ENCODE results near the gene GUCY2C. TPM values are rescaled to one million over a fixed set of nuclear protein-coding genes. Genes with fewer than 3 reads are reported as not detected.
A peak's percentile ranks its signal among the peaks of the same experiment; 100 is the strongest.
"Not testable (repeated sequence)": the region's sequence is repeated elsewhere in the genome, so short reads cannot be mapped to it uniquely, and the experiment has no call there.

Gene GUCY2C
- total RNA-seq, 3 donors from 2014 or later: 33.2 to 94.8 (median 73.8) TPM

DNA sequence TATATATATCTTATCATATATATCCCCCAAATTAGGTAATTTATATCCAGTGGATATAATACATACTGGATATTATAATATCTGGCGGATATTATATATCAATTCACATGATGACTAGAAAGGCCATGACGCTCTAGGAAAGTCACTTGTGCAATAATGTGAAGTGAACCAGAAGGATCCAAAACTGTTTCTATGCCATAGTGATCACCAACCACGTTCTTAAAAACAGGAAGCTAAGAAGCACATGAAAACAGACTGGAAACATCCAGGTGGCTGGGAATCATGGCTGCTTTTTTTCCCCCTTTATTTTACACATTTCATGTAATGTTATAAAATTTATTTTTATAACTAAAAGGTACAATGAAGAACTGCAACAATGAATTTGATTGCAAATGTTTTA, 1.4 kb downstream of the GUCY2C start:
- TF ChIP-seq, protein P1, sequence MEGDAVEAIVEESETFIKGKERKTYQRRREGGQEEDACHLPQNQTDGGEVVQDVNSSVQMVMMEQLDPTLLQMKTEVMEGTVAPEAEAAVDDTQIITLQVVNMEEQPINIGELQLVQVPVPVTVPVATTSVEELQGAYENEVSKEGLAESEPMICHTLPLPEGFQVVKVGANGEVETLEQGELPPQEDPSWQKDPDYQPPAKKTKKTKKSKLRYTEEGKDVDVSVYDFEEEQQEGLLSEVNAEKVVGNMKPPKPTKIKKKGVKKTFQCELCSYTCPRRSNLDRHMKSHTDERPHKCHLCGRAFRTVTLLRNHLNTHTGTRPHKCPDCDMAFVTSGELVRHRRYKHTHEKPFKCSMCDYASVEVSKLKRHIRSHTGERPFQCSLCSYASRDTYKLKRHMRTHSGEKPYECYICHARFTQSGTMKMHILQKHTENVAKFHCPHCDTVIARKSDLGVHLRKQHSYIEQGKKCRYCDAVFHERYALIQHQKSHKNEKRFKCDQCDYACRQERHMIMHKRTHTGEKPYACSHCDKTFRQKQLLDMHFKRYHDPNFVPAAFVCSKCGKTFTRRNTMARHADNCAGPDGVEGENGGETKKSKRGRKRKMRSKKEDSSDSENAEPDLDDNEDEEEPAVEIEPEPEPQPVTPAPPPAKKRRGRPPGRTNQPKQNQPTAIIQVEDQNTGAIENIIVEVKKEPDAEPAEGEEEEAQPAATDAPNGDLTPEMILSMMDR (IDR thresholded peaks at IDR 0.05): no peak

DNA sequence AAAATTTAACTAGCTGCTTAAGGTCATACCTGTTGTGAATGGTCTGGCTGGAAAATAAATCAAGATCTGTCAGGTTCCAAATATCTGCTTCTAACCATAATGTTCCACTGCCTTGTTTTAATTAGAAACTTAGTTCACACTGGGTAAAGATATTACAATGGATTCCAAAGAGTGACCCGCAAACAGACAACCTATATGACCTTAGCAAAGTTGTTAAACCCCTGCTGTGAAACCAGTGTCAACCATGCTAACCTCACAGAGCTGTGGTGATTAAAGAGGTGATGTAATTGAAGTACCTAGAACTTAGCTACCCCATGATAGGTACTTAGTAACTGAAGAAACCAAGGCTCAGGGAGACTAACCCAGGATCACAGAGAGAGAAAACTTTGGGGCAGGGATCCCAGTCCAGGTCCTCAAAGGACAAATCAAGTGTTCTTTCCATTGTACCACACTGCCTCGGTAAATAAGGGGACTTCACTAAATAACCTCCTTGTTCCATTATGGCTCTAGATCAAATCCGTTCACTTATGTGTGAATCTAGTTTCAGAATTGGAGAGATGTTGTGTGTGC, 2.2 kb downstream of the GUCY2C start:
- no peak for DNase-seq
- Histone ChIP-seq H3K9me3 (no peaks in the 10 kb centered on the region), H3K36me3 (ENCODE audit: low read depth) (no peaks in the 10 kb centered on the region), H3K4me1 (ENCODE audit: low read depth) (peaks cover 4% of the 10 kb centered on the region), H3K4me3 (no peak overlapping the region)
- TF ChIP-seq, protein P1 (IDR thresholded peaks at IDR 0.05): no peak
- ATAC-seq: no peak
- intact Hi-C loops (cut with DNase I, micrococcal nuclease): no loop called here

More for the DNA sequence above, 1.4 kb downstream of the GUCY2C start:
- peaks cover 4% of the 10 kb centered on the region for H3K4me1 ChIP-seq (ENCODE audit: low read depth)
- DNase-seq: no peak
- intact Hi-C loops (cut with DNase I, micrococcal nuclease): no loop called here
- no peaks in the 10 kb centered on the region for H3K9me3 ChIP-seq
- H3K4me3 ChIP-seq: no peak overlapping the region
- no peak for ATAC-seq
- no peaks in the 10 kb centered on the region for H3K36me3 ChIP-seq (ENCODE audit: low read depth)

DNA sequence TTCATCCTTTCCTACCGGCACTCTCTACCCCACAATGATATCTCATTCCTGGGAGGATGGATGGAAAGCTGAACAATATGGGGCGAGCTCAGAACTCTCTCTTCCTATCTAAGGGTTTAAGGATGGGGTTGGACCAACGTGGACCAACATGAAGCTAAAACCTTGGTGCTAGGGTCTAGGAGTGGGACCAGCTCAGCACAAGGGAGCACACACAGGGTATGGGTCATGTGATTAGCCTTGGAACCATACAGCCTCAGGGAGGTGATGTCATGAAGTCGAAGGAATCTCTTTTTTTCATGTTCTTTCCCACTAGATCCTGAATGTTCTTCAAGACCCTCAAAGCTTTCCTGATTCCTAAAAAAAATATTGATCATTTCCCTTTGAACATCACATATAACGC, 3.3 kb downstream of the GUCY2C start:
- DNase-seq: no peak
- H3K4me1 ChIP-seq (ENCODE audit: low read depth): peaks cover 4% of the 10 kb centered on the region
- H3K36me3 ChIP-seq (ENCODE audit: low read depth): no peaks in the 10 kb centered on the region
- H3K9me3 ChIP-seq: no peaks in the 10 kb centered on the region
- intact Hi-C loops (cut with DNase I, micrococcal nuclease): no loop called here
- no peak overlapping the region for H3K4me3 ChIP-seq
- TF ChIP-seq, protein P1 (IDR thresholded peaks at IDR 0.05): no peak
- ATAC-seq: no peak

DNA sequence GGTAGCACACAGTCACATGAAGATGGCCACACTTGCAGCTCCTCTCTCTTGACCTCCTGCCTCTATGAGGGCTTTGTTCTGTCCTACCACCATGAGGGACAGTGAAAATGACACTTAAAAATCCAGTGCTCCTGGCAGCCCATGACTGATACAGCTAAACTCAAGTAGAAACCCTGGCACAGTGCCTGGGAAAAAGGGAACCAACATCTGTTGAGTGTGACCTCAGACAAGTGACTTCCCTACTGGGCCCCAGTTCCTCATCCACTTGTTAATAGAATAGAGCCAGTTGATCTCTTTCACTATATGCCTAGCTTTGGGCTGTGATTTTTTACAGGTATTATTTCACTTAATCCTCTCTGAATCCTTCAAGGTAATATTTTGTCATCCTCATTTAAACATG, 4.8 kb downstream of the GUCY2C start:
- ATAC-seq: no peak
- Histone ChIP-seq H3K4me3 (no peak overlapping the region), H3K9me3 (no peaks in the 10 kb centered on the region), H3K4me1 (ENCODE audit: low read depth) (no peaks in the 10 kb centered on the region), H3K36me3 (ENCODE audit: low read depth) (no peaks in the 10 kb centered on the region)
- intact Hi-C loops (cut with DNase I, micrococcal nuclease): no loop called here
- DNase-seq: peak in 1 of 3 donors; percentile 70
- TF ChIP-seq, protein P1 (IDR thresholded peaks at IDR 0.05): no peak

DNA sequence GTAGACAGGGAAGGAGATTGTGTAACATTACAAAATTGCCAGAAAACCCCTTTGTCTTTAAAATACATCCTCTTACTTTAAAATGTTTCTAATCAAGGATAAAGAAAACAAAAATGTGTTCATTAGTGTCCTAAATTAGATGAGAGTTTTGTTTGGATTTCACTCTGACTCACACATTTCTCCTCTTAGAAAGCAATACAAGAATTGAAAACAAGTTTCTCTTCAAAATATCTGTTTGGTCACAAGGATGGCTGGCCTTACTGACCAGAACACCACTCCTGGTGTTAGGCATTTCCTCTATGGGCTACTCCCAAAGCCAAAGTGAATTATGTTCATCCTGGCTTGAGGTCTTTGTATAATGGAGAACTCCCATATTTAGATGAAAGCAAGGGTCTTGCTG, 6.4 kb downstream of the GUCY2C start:
- no peak overlapping the region for H3K4me3 ChIP-seq
- DNase-seq: no peak
- no peaks in the 10 kb centered on the region for H3K36me3 ChIP-seq (ENCODE audit: low read depth)
- no peaks in the 10 kb centered on the region for H3K4me1 ChIP-seq (ENCODE audit: low read depth)
- TF ChIP-seq, protein P1 (IDR thresholded peaks at IDR 0.05): no peak
- intact Hi-C loops (cut with DNase I, micrococcal nuclease): no loop called here
- no peaks in the 10 kb centered on the region for H3K9me3 ChIP-seq
- ATAC-seq: no peak

DNA sequence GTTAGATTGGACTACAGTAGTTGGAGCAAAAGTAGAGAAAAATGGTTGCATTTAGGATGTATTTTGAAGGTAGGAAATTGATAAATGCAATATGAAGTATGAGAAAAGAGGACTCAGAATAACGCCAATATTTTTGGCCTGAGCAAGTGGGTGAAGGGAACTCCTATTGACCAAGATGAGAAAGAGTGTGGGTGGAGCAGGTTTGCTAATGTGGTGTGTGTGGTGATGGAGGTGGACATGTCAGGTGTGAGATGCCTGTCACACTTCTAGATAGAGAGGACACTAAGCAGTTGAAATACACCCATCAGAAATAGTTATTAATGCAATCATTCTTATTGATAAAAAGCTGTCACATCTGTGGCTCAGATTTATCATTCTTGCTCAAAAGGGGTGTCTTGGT, 7.3 kb downstream of the GUCY2C start:
- H3K4me1 ChIP-seq (ENCODE audit: low read depth): no peaks in the 10 kb centered on the region
- no peak overlapping the region for H3K4me3 ChIP-seq
- H3K36me3 ChIP-seq (ENCODE audit: low read depth): no peaks in the 10 kb centered on the region
- TF ChIP-seq, protein P1 (IDR thresholded peaks at IDR 0.05): no peak
- intact Hi-C loops (cut with DNase I, micrococcal nuclease): no loop called here
- H3K9me3 ChIP-seq: no peaks in the 10 kb centered on the region
- ATAC-seq (no peak), DNase-seq (no peak)

DNA sequence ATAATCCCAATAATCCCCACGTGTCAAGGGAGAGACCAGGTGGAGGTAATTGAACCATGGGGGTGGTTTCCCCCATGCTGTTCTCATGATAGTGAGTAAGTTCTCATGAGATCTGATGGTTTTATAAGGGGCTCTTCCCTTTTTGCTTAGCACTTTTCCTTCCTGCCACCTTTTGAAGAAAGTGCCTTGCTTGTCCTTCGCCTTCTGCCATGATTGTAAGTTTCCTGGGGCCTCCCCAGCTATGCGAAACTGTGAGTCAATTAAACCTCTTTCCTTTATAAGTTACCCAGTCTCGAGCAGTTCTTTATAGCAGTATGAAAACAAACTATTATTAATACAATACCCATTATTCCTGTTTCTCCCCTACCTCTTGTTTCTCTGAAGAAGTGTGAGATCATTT, 14.2 kb downstream of the GUCY2C start:
- H3K9me3 ChIP-seq; ATAC-seq; DNase-seq; intact Hi-C loops (cut with DNase I, micrococcal nuclease); H3K36me3 ChIP-seq (ENCODE audit: low read depth); H3K4me1 ChIP-seq (ENCODE audit: low read depth); H3K4me3 ChIP-seq: not testable (repeated sequence)

Data from mucosa of descending colon (tissue), 3 donors.